ENCODE measurements around the gene SLIT1. TPM values are rescaled to one million over a fixed set of nuclear protein-coding genes. Genes with fewer than 3 reads are reported as not detected.

The SLIT1 gene
- total RNA-seq, 1 donor from 2014 or later: not detected

GRCh38 chr10:97119058-97119745 lies 66.6 kb downstream of the SLIT1 start:
- H3K9me3 ChIP-seq: no peaks in the 10 kb centered on the region
- no peak overlapping the region for H3K4me3 ChIP-seq
- H3K4me1 ChIP-seq: no peaks in the 10 kb centered on the region
- DNase-seq (ENCODE audit: low spot score in 2 of 2): no peak
- intact Hi-C loops (cut with DNase I): no loop called here
- no peak for TF ChIP-seq CTCF (IDR thresholded peaks at IDR 0.05)
- no peaks in the 10 kb centered on the region for H3K36me3 ChIP-seq
- no peak overlapping the region for H3K27ac ChIP-seq
- no peaks in the 10 kb centered on the region for H3K27me3 ChIP-seq

- Histone ChIP-seq H3K4me3 (no peak overlapping the region), H3K27ac (no peak overlapping the region), H3K4me1 (no peaks in the 10 kb centered on the region), H3K27me3 (no peaks in the 10 kb centered on the region), H3K9me3 (no peaks in the 10 kb centered on the region), H3K36me3 (no peaks in the 10 kb centered on the region)
- no peak for DNase-seq (ENCODE audit: low spot score in 2 of 2)
- intact Hi-C loops (cut with DNase I): no loop called here
- TF ChIP-seq CTCF (IDR thresholded peaks at IDR 0.05): no peak
These were observed 68.4 kb downstream of the SLIT1 start for GRCh38 chr10:97117372-97117771.

DNA sequence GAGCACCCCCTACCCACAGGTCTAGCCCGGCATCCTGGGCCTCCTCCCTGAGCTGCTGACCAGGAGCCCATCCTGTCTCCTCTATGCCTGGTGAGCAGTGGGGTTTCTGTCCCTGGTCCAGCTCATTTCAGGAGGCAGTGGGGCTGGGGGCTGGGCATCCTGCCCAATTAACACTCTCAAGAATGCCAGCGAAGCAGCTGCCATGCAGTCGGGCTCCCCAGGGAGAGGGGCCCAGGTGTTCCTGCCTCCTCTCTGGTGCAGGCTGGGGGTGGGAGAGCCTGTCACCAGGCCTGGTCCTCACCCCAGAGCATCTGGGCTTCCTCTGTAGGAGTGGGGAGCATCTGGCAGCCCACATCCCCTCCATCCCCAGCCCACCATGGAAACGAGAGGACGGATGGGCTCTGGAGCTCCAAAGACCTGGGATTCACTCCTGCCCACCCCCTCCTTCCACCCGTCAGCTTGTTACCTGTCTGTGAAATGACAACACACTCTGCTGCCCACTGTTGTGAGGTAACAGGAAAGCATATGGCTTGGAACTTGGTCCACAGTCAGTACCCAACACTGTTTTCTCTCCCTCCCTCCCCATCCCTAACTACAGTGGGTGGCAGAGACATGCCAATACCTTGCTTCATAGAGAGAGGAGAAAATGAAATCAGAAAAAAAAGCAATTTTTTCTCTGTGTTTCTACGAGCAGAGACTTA lies 69.1 kb downstream of the SLIT1 start:
- intact Hi-C loops (cut with DNase I): no loop called here
- Histone ChIP-seq H3K4me3 (no peak overlapping the region), H3K36me3 (no peaks in the 10 kb centered on the region), H3K9me3 (no peaks in the 10 kb centered on the region), H3K27ac (no peak overlapping the region), H3K4me1 (no peaks in the 10 kb centered on the region), H3K27me3 (no peaks in the 10 kb centered on the region)
- TF ChIP-seq CTCF (IDR thresholded peaks at IDR 0.05): no peak
- no peak for DNase-seq (ENCODE audit: low spot score in 2 of 2)

- H3K9me3 ChIP-seq: no peaks in the 10 kb centered on the region
- no peaks in the 10 kb centered on the region for H3K27me3 ChIP-seq
- H3K4me3 ChIP-seq: no peak overlapping the region
- no peaks in the 10 kb centered on the region for H3K4me1 ChIP-seq
- H3K27ac ChIP-seq: no peak overlapping the region
- H3K36me3 ChIP-seq: no peaks in the 10 kb centered on the region
- TF ChIP-seq CTCF (IDR thresholded peaks at IDR 0.05): no peak
- no peak for DNase-seq (ENCODE audit: low spot score in 2 of 2)
- intact Hi-C loops (cut with DNase I): no loop called here
These were observed 69.9 kb downstream of the SLIT1 start for GRCh38 chr10:97115846-97116245.

- Histone ChIP-seq H3K4me1 (no peaks in the 10 kb centered on the region), H3K9me3 (no peaks in the 10 kb centered on the region), H3K36me3 (no peaks in the 10 kb centered on the region), H3K4me3 (no peak overlapping the region), H3K27ac (no peak overlapping the region), H3K27me3 (no peaks in the 10 kb centered on the region)
- TF ChIP-seq CTCF (IDR thresholded peaks at IDR 0.05): no peak
- no peak for DNase-seq (ENCODE audit: low spot score in 2 of 2)
- intact Hi-C loops (cut with DNase I): no loop called here
These were observed 74.1 kb downstream of the SLIT1 start for GRCh38 chr10:97111615-97112014.
